K562 (cell line): ENCODE measurements around the gene CCDC71L. TPM values are rescaled to one million over a fixed set of nuclear protein-coding genes. Genes with fewer than 3 reads are reported as not detected.
A peak's percentile ranks its signal among the peaks of the same experiment; 100 is the strongest.

ENCODE experiments used
- HOXB6 ChIP-seq: fragments of 250-450 bp; sonication (Bioruptor Pico); IDR thresholded peaks from 2 replicates; pipeline ENCODE4 v1.5.1; 2022; ENCODE audit warnings: mild to moderate bottlenecking, borderline replicate concordance
- TEAD2 ChIP-seq: fragments of 450-650 bp; IDR thresholded peaks from 2 replicates; pipeline ENCODE4 v1.6.1; 2016; ENCODE audit warnings: missing genetic modification characterization, control low read depth, missing compliant biosample characterization
- ZBTB34 ChIP-seq: fragments of 250-450 bp; sonication (Bioruptor Pico); IDR thresholded peaks from 2 replicates; pipeline ENCODE4 v1.8.0; 2021; ENCODE audit warnings: mild to moderate bottlenecking, moderate library complexity
- ZNF134 ChIP-seq: fragments of 250-450 bp; sonication (Bioruptor Pico); conservative IDR thresholded peaks from 2 replicates; pipeline ENCODE4 v1.4.0; 2020
- ZNF143 ChIP-seq: sonication (generic); formaldehyde crosslinking; IDR thresholded peaks from 2 replicates; pipeline ENCODE4 v1.9.0; 2022; ENCODE audit warnings: mild to moderate bottlenecking, missing genetic modification reagents
- ZNF347 ChIP-seq: fragments of 450-650 bp; formaldehyde crosslinking; IDR thresholded peaks from 2 replicates; pipeline ENCODE4 v1.4.0; 2020; ENCODE audit warnings: low read depth, mild to moderate bottlenecking, moderate library complexity
- ZNF398 ChIP-seq: fragments of 250-450 bp; sonication (Bioruptor Pico); IDR thresholded peaks from 2 replicates; pipeline ENCODE4 v1.8.0; 2021; ENCODE audit warnings: moderate library complexity, mild to moderate bottlenecking, inconsistent platforms
- polyA plus RNA-seq, 8 experiments: library from polyadenylated mRNA; depleted of rRNA in 4 of 8; stranded (reverse) in 5 of 8; unstranded in 3 of 8; fragments of >200 nt; fragmentation: Nextera tagmentation in 2 of 8; fragmentation: Illumina TruSeq in 1 of 8; extraction: Ambion mirVana in 2 of 8; extraction: Trizol in 1 of 8; gene quantifications; 2 replicates each; pipeline versions ENCODE4 v1.2.1 to v1.2.3, GENCODE V29; 2011 to 2014; ENCODE audit warnings: inconsistent platforms in 1 of 8, missing spikeins in 1 of 8
- total RNA-seq, 7 experiments: library from RNA; depleted of rRNA in 6 of 7; stranded (reverse); fragments of >200 nt in 6 of 7; fragmentation: Illumina TruSeq in 2 of 7; extraction: Trizol in 2 of 7; gene quantifications; 2 replicates each; pipeline versions ENCODE4 v1.2.1 to v1.2.3, GENCODE V29; 2011 to 2021; ENCODE audit warnings: low replicate concordance in 1 of 7
- TF ChIP-seq, protein P1 (sequence below): fragments of 250-450 bp; sonication (Bioruptor Pico); IDR thresholded peaks from 2 replicates; pipeline ENCODE4 v1.4.0; 2020
- TF ChIP-seq, protein P2 (sequence below): fragments of 250-450 bp; sonication (Bioruptor Pico); IDR thresholded peaks from 2 replicates; pipeline ENCODE4 v1.4.0; 2020; ENCODE audit warnings: mild to moderate bottlenecking, moderate library complexity, borderline replicate concordance

Gene CCDC71L
- total and polyA plus RNA-seq, 9 of the 15 experiments (the other 6 are each of a cell fraction or from before 2014, with no cell fraction given) = 5.7 to 108 (median 25.4) TPM

- TF ChIP-seq, protein P1, sequence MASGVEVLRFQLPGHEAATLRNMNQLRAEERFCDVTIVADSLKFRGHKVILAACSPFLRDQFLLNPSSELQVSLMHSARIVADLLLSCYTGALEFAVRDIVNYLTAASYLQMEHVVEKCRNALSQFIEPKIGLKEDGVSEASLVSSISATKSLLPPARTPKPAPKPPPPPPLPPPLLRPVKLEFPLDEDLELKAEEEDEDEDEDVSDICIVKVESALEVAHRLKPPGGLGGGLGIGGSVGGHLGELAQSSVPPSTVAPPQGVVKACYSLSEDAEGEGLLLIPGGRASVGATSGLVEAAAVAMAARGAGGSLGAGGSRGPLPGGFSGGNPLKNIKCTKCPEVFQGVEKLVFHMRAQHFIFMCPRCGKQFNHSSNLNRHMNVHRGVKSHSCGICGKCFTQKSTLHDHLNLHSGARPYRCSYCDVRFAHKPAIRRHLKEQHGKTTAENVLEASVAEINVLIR (CRISPR knock-in tag) = no peak
- TF ChIP-seq TEAD2 (tag) = no peak
- TF ChIP-seq, protein P2, sequence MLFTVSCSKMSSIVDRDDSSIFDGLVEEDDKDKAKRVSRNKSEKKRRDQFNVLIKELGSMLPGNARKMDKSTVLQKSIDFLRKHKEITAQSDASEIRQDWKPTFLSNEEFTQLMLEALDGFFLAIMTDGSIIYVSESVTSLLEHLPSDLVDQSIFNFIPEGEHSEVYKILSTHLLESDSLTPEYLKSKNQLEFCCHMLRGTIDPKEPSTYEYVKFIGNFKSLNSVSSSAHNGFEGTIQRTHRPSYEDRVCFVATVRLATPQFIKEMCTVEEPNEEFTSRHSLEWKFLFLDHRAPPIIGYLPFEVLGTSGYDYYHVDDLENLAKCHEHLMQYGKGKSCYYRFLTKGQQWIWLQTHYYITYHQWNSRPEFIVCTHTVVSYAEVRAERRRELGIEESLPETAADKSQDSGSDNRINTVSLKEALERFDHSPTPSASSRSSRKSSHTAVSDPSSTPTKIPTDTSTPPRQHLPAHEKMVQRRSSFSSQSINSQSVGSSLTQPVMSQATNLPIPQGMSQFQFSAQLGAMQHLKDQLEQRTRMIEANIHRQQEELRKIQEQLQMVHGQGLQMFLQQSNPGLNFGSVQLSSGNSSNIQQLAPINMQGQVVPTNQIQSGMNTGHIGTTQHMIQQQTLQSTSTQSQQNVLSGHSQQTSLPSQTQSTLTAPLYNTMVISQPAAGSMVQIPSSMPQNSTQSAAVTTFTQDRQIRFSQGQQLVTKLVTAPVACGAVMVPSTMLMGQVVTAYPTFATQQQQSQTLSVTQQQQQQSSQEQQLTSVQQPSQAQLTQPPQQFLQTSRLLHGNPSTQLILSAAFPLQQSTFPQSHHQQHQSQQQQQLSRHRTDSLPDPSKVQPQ (CRISPR knock-in tag) = no peak; the same call in 1 of the 2 replicates
- TF ChIP-seq ZNF143 (CRISPR knock-in tag) = 0 out of 2 replicates have a peak, but pooled peaks have one; percentile 47
- TF ChIP-seq ZNF398 = no peak
- no peak for TF ChIP-seq ZNF347 (CRISPR knock-in tag)
- 0 out of 2 replicates have a peak, but pooled peaks have one; percentile 46 for TF ChIP-seq ZNF134 (CRISPR knock-in tag)
- no peak for TF ChIP-seq ZBTB34 (CRISPR knock-in tag)
- peak; percentile 74; the same call in 1 of the 2 replicates for TF ChIP-seq HOXB6 (CRISPR knock-in tag)
Observed at GRCh38 chr7:106659963-106660861, 746 bp downstream of the CCDC71L start (continued).
